HEK293 (cell line): ENCODE data around the gene MRPS24.

Experiments
- PBX3 ChIP-seq: sonication (generic); formaldehyde crosslinking; IDR thresholded peaks from 2 replicates; pipeline ENCODE4 v1.8.1; 2022; ENCODE audit warnings: mild to moderate bottlenecking, moderate library complexity, missing genetic modification reagents
- ZBTB20 ChIP-seq: fragments of 450-650 bp; formaldehyde crosslinking; IDR thresholded peaks from 2 replicates; pipeline ENCODE4 v1.5.1; 2016; ENCODE audit warnings: missing biosample characterization, missing genetic modification characterization
- ZNF266 ChIP-seq: fragments of 450-650 bp; formaldehyde crosslinking; IDR thresholded peaks from 2 replicates; pipeline ENCODE4 v1.5.1; 2016; ENCODE audit warnings: missing biosample characterization, missing genetic modification characterization, low read depth
- ZNF433 ChIP-seq: fragments of 450-650 bp; formaldehyde crosslinking; IDR thresholded peaks from 2 replicates; pipeline ENCODE4 v1.5.1; 2016; ENCODE audit warnings: missing biosample characterization, missing genetic modification characterization, low read depth
- ZNF558 ChIP-seq: fragments of 450-650 bp; formaldehyde crosslinking; IDR thresholded peaks from 2 replicates; pipeline ENCODE4 v1.5.1; 2016; ENCODE audit warnings: missing biosample characterization, missing genetic modification characterization
- ZNF677 ChIP-seq: fragments of 450-650 bp; IDR thresholded peaks from 2 replicates; pipeline ENCODE4 v1.5.0; 2018; ENCODE audit warnings: missing biosample characterization, mild to moderate bottlenecking, missing genetic modification characterization, moderate library complexity
- ZNF768 ChIP-seq: fragments of 450-650 bp; formaldehyde crosslinking; IDR thresholded peaks from 2 replicates; pipeline ENCODE4 v1.5.1; 2018; ENCODE audit warnings: missing biosample characterization, mild to moderate bottlenecking, missing genetic modification characterization
- TF ChIP-seq, protein P1 (sequence below): fragments of 450-650 bp; formaldehyde crosslinking; IDR thresholded peaks from 2 replicates; pipeline ENCODE4 v1.5.1; 2016; ENCODE audit warnings: missing biosample characterization, missing genetic modification characterization
- TF ChIP-seq, protein P2 (sequence below): fragments of 450-650 bp; formaldehyde crosslinking; IDR thresholded peaks from 2 replicates; pipeline ENCODE4 v1.5.1; 2016; ENCODE audit warnings: missing biosample characterization, missing genetic modification characterization

DNA sequence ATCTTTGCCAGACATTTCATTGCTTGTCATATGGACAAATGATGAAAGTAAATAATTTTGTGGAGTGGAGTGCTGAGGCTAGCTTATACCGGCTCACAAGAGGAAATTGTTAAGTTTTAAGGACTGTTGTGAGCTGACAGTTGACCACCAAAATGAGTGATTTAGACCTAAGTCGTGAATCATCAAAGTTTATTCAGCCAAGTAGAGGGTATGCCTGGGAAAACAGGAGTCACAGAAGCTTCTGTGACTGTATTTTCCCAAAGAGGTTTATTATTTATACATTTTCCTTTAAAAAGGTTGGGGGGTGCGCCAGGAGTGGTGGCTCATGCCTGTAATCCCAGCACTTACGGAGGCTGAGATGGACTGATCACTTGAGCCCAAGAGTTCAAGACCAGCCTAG is 21.8 kb downstream of the MRPS24 start:
- TF ChIP-seq, protein P1, sequence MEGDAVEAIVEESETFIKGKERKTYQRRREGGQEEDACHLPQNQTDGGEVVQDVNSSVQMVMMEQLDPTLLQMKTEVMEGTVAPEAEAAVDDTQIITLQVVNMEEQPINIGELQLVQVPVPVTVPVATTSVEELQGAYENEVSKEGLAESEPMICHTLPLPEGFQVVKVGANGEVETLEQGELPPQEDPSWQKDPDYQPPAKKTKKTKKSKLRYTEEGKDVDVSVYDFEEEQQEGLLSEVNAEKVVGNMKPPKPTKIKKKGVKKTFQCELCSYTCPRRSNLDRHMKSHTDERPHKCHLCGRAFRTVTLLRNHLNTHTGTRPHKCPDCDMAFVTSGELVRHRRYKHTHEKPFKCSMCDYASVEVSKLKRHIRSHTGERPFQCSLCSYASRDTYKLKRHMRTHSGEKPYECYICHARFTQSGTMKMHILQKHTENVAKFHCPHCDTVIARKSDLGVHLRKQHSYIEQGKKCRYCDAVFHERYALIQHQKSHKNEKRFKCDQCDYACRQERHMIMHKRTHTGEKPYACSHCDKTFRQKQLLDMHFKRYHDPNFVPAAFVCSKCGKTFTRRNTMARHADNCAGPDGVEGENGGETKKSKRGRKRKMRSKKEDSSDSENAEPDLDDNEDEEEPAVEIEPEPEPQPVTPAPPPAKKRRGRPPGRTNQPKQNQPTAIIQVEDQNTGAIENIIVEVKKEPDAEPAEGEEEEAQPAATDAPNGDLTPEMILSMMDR (tag by site-specific recombination), result no peak
- TF ChIP-seq ZNF558 (tag by site-specific recombination) (no peak), ZNF266 (tag by site-specific recombination) (no peak), ZNF677 (tag by site-specific recombination) (no peak), ZNF433 (tag by site-specific recombination) (no peak), PBX3 (CRISPR knock-in tag) (no peak), ZNF768 (tag by site-specific recombination) (no peak), ZBTB20 (tag by site-specific recombination) (no peak)
- TF ChIP-seq, protein P2, sequence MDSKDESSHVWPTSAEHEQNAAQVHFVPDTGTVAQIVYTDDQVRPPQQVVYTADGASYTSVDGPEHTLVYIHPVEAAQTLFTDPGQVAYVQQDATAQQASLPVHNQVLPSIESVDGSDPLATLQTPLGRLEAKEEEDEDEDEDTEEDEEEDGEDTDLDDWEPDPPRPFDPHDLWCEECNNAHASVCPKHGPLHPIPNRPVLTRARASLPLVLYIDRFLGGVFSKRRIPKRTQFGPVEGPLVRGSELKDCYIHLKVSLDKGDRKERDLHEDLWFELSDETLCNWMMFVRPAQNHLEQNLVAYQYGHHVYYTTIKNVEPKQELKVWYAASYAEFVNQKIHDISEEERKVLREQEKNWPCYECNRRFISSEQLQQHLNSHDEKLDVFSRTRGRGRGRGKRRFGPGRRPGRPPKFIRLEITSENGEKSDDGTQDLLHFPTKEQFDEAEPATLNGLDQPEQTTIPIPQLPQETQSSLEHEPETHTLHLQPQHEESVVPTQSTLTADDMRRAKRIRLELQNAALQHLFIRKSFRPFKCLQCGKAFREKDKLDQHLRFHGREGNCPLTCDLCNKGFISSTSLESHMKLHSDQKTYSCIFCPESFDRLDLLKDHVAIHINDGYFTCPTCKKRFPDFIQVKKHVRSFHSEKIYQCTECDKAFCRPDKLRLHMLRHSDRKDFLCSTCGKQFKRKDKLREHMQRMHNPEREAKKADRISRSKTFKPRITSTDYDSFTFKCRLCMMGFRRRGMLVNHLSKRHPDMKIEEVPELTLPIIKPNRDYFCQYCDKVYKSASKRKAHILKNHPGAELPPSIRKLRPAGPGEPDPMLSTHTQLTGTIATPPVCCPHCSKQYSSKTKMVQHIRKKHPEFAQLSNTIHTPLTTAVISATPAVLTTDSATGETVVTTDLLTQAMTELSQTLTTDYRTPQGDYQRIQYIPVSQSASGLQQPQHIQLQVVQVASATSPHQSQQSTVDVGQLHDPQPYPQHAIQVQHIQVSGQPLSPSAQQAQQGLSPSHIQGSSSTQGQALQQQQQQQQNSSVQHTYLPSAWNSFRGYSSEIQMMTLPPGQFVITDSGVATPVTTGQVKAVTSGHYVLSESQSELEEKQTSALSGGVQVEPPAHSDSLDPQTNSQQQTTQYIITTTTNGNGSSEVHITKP (tag by site-specific recombination), result no peak
